Erythroblast (primary cell): Measurements from ENCODE around the gene WHRN.

Source experiments
- GATA1 ChIP-seq: IDR thresholded peaks from 2 replicates; pipeline ENCODE4 v1.6.1; 2011; ENCODE audit warnings: low read depth, mild to moderate bottlenecking, control low read depth, low read length, moderate library complexity
- POLR2A ChIP-seq: IDR thresholded peaks from 2 replicates; pipeline ENCODE4 v1.6.1; 2011; ENCODE audit warnings: mild to moderate bottlenecking, low read length

DNA sequence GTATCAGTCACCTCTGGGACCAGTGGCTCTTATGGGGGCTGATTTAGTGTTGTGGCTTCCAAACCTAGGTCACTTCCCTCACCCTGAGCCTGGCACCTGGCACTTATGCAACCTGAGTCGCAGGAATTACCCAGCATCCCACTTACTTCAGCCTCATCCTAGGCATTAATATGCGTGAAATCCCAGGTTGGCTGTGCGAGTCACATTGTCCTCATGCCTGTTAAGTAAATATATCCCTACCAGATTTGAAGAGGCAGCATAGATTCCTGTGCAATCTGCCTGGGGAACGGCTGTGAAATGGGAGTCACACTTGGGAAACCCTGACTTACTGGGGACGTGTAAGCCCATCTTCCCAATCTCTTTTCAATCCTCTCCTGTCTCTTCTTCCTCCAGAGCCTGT lies 74.8 kb downstream of the WHRN start:
- TF ChIP-seq POLR2A = no peak
- no peak for TF ChIP-seq GATA1
